Kidney epithelial cell (primary cell): ENCODE measurements around the gene SMIM12. TPM values are rescaled to one million over a fixed set of nuclear protein-coding genes. Genes with fewer than 3 reads are reported as not detected.

Experiments used
- DNase-seq: peaks from one replicate; pipeline ENCODE4 v3.0.0-alpha.2; 2010; ENCODE audit warnings: low read depth
- H3K27me3 ChIP-seq: 2 replicates; pipeline ENCODE4 v1.6.0; 2011; ENCODE audit warnings: low read length; ENCODE audit not compliant: control insufficient read depth, insufficient read depth
- H3K36me3 ChIP-seq: 2 replicates; pipeline ENCODE4 v1.5.1; 2011; ENCODE audit warnings: low read length; ENCODE audit not compliant: control insufficient read depth, insufficient read depth
- H3K4me3 ChIP-seq: 2 replicates; pipeline ENCODE4 v1.5.1; 2011; ENCODE audit warnings: low read depth, mild to moderate bottlenecking, control low read depth, low read length
- total RNA-seq: library from RNA; depleted of rRNA; stranded (reverse); fragments of >200 nt; gene quantifications from 2 replicates; pipeline ENCODE4 v1.2.3, GENCODE V29; 2015
- TF ChIP-seq, protein P1 (sequence below): IDR thresholded peaks from 2 replicates; pipeline ENCODE4 v1.5.1; 2011; ENCODE audit warnings: mild to moderate bottlenecking, moderate library complexity, low read length, control low read depth, inconsistent platforms; ENCODE audit not compliant: insufficient read depth, poor library complexity, severe bottlenecking

SMIM12 gene
- total RNA-seq, 1 donor from 2014 or later: 37.1 TPM

DNA sequence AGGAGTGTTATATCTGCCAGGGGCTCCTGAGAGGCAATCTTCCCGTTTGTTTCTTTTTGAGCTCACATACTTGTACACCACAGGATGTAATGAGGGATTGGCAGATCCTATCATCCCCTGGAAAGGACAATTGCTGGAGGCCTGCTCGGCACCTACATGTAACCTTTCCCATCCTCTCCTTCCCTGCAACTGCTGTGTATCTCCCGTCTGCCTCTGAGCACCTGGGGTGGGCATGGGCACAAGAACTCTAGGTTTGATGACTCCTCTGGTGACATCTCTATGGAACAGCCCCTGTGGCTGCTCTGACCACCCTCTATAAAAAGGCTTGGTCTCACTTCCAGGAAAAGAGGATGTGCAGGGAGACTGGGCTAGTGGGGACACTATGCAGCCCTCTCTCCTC lies 25.0 kb upstream of the SMIM12 start:
- no peaks in the 10 kb centered on the region for H3K36me3 ChIP-seq
- DNase-seq: no peak
- TF ChIP-seq, protein P1, sequence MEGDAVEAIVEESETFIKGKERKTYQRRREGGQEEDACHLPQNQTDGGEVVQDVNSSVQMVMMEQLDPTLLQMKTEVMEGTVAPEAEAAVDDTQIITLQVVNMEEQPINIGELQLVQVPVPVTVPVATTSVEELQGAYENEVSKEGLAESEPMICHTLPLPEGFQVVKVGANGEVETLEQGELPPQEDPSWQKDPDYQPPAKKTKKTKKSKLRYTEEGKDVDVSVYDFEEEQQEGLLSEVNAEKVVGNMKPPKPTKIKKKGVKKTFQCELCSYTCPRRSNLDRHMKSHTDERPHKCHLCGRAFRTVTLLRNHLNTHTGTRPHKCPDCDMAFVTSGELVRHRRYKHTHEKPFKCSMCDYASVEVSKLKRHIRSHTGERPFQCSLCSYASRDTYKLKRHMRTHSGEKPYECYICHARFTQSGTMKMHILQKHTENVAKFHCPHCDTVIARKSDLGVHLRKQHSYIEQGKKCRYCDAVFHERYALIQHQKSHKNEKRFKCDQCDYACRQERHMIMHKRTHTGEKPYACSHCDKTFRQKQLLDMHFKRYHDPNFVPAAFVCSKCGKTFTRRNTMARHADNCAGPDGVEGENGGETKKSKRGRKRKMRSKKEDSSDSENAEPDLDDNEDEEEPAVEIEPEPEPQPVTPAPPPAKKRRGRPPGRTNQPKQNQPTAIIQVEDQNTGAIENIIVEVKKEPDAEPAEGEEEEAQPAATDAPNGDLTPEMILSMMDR: no peak
- H3K27me3 ChIP-seq: peaks cover 29% of the 10 kb centered on the region
- no peak overlapping the region for H3K4me3 ChIP-seq

DNA sequence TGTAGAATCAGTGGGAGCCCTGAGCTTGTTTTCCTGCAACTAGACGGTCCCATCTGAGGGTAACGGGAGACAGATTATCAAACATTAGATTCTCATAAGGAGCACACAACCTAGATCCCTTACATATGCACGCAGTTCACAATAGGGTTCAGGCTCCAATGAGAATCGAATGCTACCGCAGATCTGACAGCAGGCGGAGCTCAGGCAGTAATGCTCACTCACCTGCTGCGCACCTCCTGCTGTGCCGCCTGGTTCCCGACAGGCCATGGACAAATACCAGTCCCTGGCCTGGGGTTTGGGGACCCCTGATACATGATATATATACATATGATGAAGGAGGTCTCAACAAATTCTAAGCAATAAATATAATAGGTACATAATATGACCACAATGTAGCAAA lies 19.7 kb upstream of the SMIM12 start:
- no peak overlapping the region for H3K4me3 ChIP-seq
- no peaks in the 10 kb centered on the region for H3K36me3 ChIP-seq
- TF ChIP-seq, protein P1: no peak
- DNase-seq: no peak
- peaks cover 12% of the 10 kb centered on the region for H3K27me3 ChIP-seq

DNA sequence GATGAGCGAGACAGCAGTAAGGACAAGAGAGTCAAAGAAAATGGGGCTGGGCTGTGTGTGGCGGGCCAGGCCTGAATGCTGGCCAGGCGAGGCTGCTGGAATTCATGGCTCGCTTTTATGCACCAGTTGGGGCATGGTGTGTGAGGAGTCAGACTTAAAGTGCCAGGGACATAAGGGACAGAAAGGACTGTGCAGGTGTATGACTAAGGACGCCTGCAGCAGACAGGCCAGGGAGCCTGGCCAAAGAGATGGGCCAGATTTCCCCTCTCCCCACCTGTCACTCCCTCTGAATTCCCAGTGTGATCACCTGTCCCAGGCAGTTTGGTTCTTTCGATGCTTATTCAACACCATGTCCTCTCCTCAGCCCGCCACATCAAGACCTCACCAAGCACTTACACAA lies 16.9 kb upstream of the SMIM12 start:
- Histone ChIP-seq H3K4me3 (no peak overlapping the region), H3K27me3 (peaks cover 17% of the 10 kb centered on the region), H3K36me3 (no peaks in the 10 kb centered on the region)
- TF ChIP-seq, protein P1: no peak
- DNase-seq: no peak

DNA sequence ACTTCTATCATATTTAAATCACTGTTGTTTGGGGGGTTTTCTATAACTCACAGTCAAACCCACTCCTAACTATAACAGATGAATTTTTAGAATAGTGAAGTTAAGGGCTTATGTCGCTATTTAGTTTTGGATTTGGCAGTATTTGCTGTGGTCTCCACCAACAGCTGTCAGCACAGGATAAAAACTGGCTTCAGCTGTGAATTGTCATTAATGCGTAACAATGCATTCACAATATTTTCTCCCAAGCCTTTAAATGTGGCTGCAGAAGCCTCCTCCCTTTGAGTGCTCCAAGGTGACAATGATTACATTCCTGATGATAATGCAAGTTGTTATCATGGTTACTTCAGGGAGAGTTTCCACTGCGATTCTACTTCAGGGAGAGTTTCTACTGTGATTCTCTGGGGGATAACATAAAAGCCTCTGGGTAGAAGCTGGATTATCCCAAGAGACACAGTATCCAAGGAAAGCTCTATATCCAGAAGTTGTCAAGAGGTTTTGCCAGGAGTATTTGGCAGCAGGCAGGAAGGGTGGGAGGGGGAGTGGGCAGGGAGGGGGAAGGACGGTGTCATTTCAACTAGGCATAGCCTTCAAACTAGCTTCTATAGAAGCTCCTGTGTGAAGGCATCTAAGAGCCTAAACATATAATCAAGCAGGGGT lies 14.9 kb upstream of the SMIM12 start:
- no peak for DNase-seq
- Histone ChIP-seq H3K27me3 (peaks cover 17% of the 10 kb centered on the region), H3K4me3 (no peak overlapping the region), H3K36me3 (no peaks in the 10 kb centered on the region)
- TF ChIP-seq, protein P1: no peak

DNA sequence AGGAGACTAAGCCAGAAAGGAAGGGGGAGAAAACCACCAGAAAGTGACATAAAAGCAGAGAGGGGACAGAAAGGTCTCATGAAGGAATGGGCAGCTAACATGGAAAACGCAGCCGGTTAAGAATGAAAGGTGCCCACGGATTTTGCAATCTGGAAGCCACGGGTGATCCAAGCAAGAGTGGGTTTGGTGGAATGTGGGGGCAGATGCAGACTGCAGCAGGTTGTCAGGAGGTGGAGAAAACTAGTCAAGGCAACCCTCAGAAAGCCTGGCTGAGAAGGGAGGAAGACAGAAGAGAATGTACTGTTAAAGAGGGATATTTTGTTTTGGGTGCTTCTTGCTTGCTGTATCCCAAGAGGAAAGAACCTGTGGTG lies 12.6 kb upstream of the SMIM12 start:
- Histone ChIP-seq H3K4me3 (no peak overlapping the region), H3K36me3 (no peaks in the 10 kb centered on the region), H3K27me3 (peaks cover 23% of the 10 kb centered on the region)
- no peak for DNase-seq
- TF ChIP-seq, protein P1: no peak
